Measurements from ENCODE around the gene HEYL.

Gene HEYL

DNA sequence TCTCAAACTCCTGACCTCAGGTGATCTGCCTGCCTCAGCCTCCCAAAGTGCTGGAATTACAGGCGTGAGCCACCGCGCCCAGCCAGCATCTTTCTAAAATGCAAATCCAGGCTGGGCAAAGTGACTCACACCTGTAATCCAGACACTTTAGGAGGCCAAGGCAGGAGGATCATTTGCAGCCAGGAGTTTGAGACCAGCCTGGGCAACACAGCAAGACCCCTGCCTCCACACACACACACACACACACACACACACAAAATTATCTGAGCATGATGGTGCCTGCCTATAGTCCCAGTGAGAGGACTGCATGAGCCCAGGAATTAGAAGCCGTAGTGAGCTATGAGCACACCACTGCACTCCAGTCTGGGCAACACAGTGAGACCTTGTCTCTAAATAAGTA, 46.1 kb downstream of the HEYL start:
- H3K27ac ChIP-seq (ENCODE audit: low read depth, low read length), result no peak overlapping the region
- peaks cover 0 to 2% of the 10 kb centered on the region in 2 experiments for H3K4me1 ChIP-seq (ENCODE audit: control insufficient read depth in 1 of 2, insufficient read depth in 2 of 2, low read length in 2 of 2)
- no peak overlapping the region for H4K91ac ChIP-seq (ENCODE audit: low read depth, low read length)
- H2AK5ac ChIP-seq (ENCODE audit: low read length), result no peak overlapping the region
- H3K4me2 ChIP-seq (ENCODE audit: low read length), result no peak overlapping the region
- no peaks in the 10 kb centered on the region for H3K27me3 ChIP-seq (ENCODE audit: insufficient read depth, low read length)
- no peaks in the 10 kb centered on the region for H3K36me3 ChIP-seq (ENCODE audit: control insufficient read depth in 1 of 2, insufficient read depth in 2 of 2, low read length in 2 of 2)
- no peak overlapping the region for H3K23ac ChIP-seq (ENCODE audit: low read length)
- no peak overlapping the region for H3K4me3 ChIP-seq (ENCODE audit: low read depth, low read length)
- H4K8ac ChIP-seq (ENCODE audit: low read depth, low read length), result no peak overlapping the region
- no peak overlapping the region for H3K18ac ChIP-seq (ENCODE audit: low read length)
- H2BK5ac ChIP-seq (ENCODE audit: low read depth, low read length, poor library complexity), result no peak overlapping the region
- no peak overlapping the region for H3K14ac ChIP-seq (ENCODE audit: low read length)
- H2BK120ac ChIP-seq (ENCODE audit: insufficient read depth, low read length, poor library complexity), result no peak overlapping the region
- WGBS (ENCODE audit: extremely low coverage, insufficient coverage, insufficient read length), result no CpG with 5 or more reads among the region's 4 CpGs
- no peak overlapping the region for H2BK12ac ChIP-seq (ENCODE audit: low read length)
- no peak overlapping the region for H2AFZ ChIP-seq (ENCODE audit: insufficient read depth, low read length, poor library complexity)
- no peak overlapping the region for H3K9ac ChIP-seq (ENCODE audit: low read length)
- peaks cover 2% of the 10 kb centered on the region for H3K9me3 ChIP-seq (ENCODE audit: insufficient read depth, low read depth, low read length)
- H3K79me2 ChIP-seq (ENCODE audit: control insufficient read depth, insufficient read depth, low read length, poor library complexity), result no peaks in the 10 kb centered on the region
- no peaks in the 10 kb centered on the region for H3K79me1 ChIP-seq (ENCODE audit: low read length)
- H4K12ac ChIP-seq (ENCODE audit: low read depth, low read length), result no peak overlapping the region
- no peak overlapping the region for H3K4ac ChIP-seq (ENCODE audit: low read depth, low read length)
- no peak for DNase-seq

DNA sequence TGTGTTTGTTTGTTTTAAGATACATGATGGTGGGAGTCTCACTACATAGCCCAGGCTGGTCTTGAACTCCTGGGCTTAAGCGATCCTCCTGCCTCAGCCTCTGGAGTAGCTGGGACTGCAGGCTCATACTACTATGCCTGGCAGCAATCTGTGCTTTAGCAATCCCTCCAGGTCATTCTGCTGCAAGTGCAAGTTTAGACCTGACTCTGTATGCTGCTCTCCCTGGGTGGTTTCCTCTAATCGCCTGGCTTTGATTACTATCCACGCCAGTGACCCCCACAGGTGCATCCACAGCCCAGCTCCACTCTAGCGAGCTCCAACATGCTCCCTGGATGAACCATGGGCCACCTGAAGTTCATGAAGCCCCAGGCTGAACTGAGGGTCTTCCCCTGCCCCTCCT, 47.4 kb downstream of the HEYL start:
- Histone ChIP-seq H3K27me3 (ENCODE audit: insufficient read depth, low read length) (no peaks in the 10 kb centered on the region), H2BK120ac (ENCODE audit: insufficient read depth, low read length, poor library complexity) (no peak overlapping the region), H2BK5ac (ENCODE audit: low read depth, low read length, poor library complexity) (no peak overlapping the region), H3K23ac (ENCODE audit: low read length) (no peak overlapping the region), H4K91ac (ENCODE audit: low read depth, low read length) (no peak overlapping the region), H3K4me3 (ENCODE audit: low read depth, low read length) (no peak overlapping the region), H3K4me1 (ENCODE audit: control insufficient read depth in 1 of 2, insufficient read depth in 2 of 2, low read length in 2 of 2) (peaks cover 0 to 2% of the 10 kb centered on the region in 2 experiments), H2AFZ (ENCODE audit: insufficient read depth, low read length, poor library complexity) (no peak overlapping the region), H4K8ac (ENCODE audit: low read depth, low read length) (no peak overlapping the region), H3K36me3 (ENCODE audit: control insufficient read depth in 1 of 2, insufficient read depth in 2 of 2, low read length in 2 of 2) (no peaks in the 10 kb centered on the region), H3K79me2 (ENCODE audit: control insufficient read depth, insufficient read depth, low read length, poor library complexity) (no peaks in the 10 kb centered on the region), H3K18ac (ENCODE audit: low read length) (no peak overlapping the region), H4K12ac (ENCODE audit: low read depth, low read length) (no peak overlapping the region), H3K4me2 (ENCODE audit: low read length) (no peak overlapping the region), H2AK5ac (ENCODE audit: low read length) (no peak overlapping the region), H3K14ac (ENCODE audit: low read length) (no peak overlapping the region), H3K4ac (ENCODE audit: low read depth, low read length) (no peak overlapping the region), H3K79me1 (ENCODE audit: low read length) (no peaks in the 10 kb centered on the region), H3K27ac (ENCODE audit: low read depth, low read length) (no peak overlapping the region), H3K9me3 (ENCODE audit: insufficient read depth, low read depth, low read length) (peaks cover 2% of the 10 kb centered on the region), H2BK12ac (ENCODE audit: low read length) (no peak overlapping the region), H3K9ac (ENCODE audit: low read length) (no peak overlapping the region)
- no CpG with 5 or more reads among the region's 4 CpGs for WGBS (ENCODE audit: extremely low coverage, insufficient coverage, insufficient read length)
- no peak for DNase-seq

DNA sequence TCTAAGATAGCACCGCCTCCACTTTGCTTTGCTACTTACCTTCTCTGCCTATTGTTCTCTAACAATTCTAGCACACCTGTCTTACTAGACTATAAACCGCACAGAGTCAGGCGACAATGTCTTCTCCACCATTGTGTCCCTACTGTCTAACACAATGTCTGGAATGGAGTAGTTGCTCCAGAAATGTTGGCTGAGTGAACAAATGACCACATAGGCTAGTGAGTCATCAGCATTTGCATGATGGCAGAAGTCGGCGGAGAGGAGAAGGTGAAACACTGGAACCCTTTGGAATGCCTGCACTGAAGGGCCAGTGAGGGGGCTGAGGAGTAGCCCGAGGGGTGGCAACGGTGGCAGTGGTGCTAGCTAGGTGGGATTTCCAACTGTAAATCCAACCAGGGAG, 48.9 kb downstream of the HEYL start:
- Histone ChIP-seq H3K4me2 (ENCODE audit: low read length) (no peak overlapping the region), H2BK12ac (ENCODE audit: low read length) (no peak overlapping the region), H3K9me3 (ENCODE audit: insufficient read depth, low read depth, low read length) (peaks cover 2% of the 10 kb centered on the region), H2AFZ (ENCODE audit: insufficient read depth, low read length, poor library complexity) (no peak overlapping the region), H3K27me3 (ENCODE audit: insufficient read depth, low read length) (no peaks in the 10 kb centered on the region), H3K23ac (ENCODE audit: low read length) (no peak overlapping the region), H3K79me2 (ENCODE audit: control insufficient read depth, insufficient read depth, low read length, poor library complexity) (no peaks in the 10 kb centered on the region), H4K12ac (ENCODE audit: low read depth, low read length) (no peak overlapping the region), H3K4me1 (ENCODE audit: control insufficient read depth in 1 of 2, insufficient read depth in 2 of 2, low read length in 2 of 2) (peaks cover 0 to 2% of the 10 kb centered on the region in 2 experiments), H3K18ac (ENCODE audit: low read length) (no peak overlapping the region), H3K79me1 (ENCODE audit: low read length) (no peaks in the 10 kb centered on the region), H3K4ac (ENCODE audit: low read depth, low read length) (no peak overlapping the region), H4K8ac (ENCODE audit: low read depth, low read length) (no peak overlapping the region), H2BK120ac (ENCODE audit: insufficient read depth, low read length, poor library complexity) (no peak overlapping the region), H3K36me3 (ENCODE audit: control insufficient read depth in 1 of 2, insufficient read depth in 2 of 2, low read length in 2 of 2) (no peaks in the 10 kb centered on the region), H2AK5ac (ENCODE audit: low read length) (no peak overlapping the region), H4K91ac (ENCODE audit: low read depth, low read length) (no peak overlapping the region), H3K9ac (ENCODE audit: low read length) (no peak overlapping the region), H2BK5ac (ENCODE audit: low read depth, low read length, poor library complexity) (no peak overlapping the region), H3K14ac (ENCODE audit: low read length) (no peak overlapping the region), H3K4me3 (ENCODE audit: low read depth, low read length) (no peak overlapping the region), H3K27ac (ENCODE audit: low read depth, low read length) (no peak overlapping the region)
- no CpG with 5 or more reads among the region's 7 CpGs for WGBS (ENCODE audit: extremely low coverage, insufficient coverage, insufficient read length)
- peak in 1 of 2 donors; percentile 58 for DNase-seq

DNA sequence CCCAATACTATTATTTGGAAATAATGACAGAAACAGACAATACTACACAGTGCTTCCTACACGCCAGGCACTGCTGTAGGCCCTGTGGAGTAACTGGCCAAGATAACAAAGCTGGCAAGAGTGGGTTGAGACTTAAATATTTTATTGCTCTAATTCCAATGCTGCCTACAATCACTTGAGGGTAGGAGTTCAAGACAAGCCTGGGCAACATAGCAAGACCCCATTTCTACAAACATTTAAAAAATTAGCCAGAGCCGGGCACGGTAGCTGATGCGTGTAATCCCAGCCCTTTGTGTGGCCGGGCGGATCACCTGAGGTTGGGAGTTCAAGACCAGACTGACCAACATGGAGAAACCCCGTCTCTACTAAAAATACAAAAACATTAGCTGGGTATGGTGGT, 53.5 kb downstream of the HEYL start:
- Histone ChIP-seq H3K14ac (ENCODE audit: low read length) (no peak overlapping the region), H2BK120ac (ENCODE audit: insufficient read depth, low read length, poor library complexity) (no peak overlapping the region), H3K27me3 (ENCODE audit: insufficient read depth, low read length) (no peaks in the 10 kb centered on the region), H4K12ac (ENCODE audit: low read depth, low read length) (no peak overlapping the region), H4K91ac (ENCODE audit: low read depth, low read length) (no peak overlapping the region), H3K79me1 (ENCODE audit: low read length) (no peaks in the 10 kb centered on the region), H3K27ac (ENCODE audit: low read depth, low read length) (no peak overlapping the region), H3K4ac (ENCODE audit: low read depth, low read length) (no peak overlapping the region), H3K4me2 (ENCODE audit: low read length) (no peak overlapping the region), H3K18ac (ENCODE audit: low read length) (no peak overlapping the region), H3K9me3 (ENCODE audit: insufficient read depth, low read depth, low read length) (no peaks in the 10 kb centered on the region), H2BK12ac (ENCODE audit: low read length) (no peak overlapping the region), H3K9ac (ENCODE audit: low read length) (no peak overlapping the region), H3K23ac (ENCODE audit: low read length) (no peak overlapping the region), H2BK5ac (ENCODE audit: low read depth, low read length, poor library complexity) (no peak overlapping the region), H4K8ac (ENCODE audit: low read depth, low read length) (no peak overlapping the region), H3K4me3 (ENCODE audit: low read depth, low read length) (no peak overlapping the region), H3K36me3 (ENCODE audit: control insufficient read depth in 1 of 2, insufficient read depth in 2 of 2, low read length in 2 of 2) (no peaks in the 10 kb centered on the region), H2AFZ (ENCODE audit: insufficient read depth, low read length, poor library complexity) (no peak overlapping the region), H3K4me1 (ENCODE audit: control insufficient read depth in 1 of 2, insufficient read depth in 2 of 2, low read length in 2 of 2) (peaks cover 0 to 2% of the 10 kb centered on the region in 2 experiments), H2AK5ac (ENCODE audit: low read length) (no peak overlapping the region), H3K79me2 (ENCODE audit: control insufficient read depth, insufficient read depth, low read length, poor library complexity) (no peaks in the 10 kb centered on the region)
- no CpG with 5 or more reads among the region's 7 CpGs for WGBS (ENCODE audit: extremely low coverage, insufficient coverage, insufficient read length)
- no peak for DNase-seq

All from trophoblast cell (in vitro differentiated cells and primary cell).